HEK293 (cell line): ENCODE data around the gene LRRK1.

Experiments used
- CTCF ChIA-PET: fragments of 350-600 bp; formaldehyde crosslinking; extraction: SDS; loops from one replicate; lab custom pipeline; 2021; ENCODE audit warnings: antibody characterized with exemption; lab: Yijun Ruan, JAX
- POLR2A ChIA-PET: fragments of 300-600 bp; formaldehyde crosslinking; extraction: SDS; loops from one replicate; lab custom pipeline; 2020; ENCODE audit warnings: antibody characterized with exemption, inconsistent platforms; lab: Yijun Ruan, JAX
- H3K27ac ChIP-seq: fragments of 200-500 bp; sonication (Bioruptor generic); 2 replicates; pipeline ENCODE4 v1.5.1; 2014; ENCODE audit warnings: low read depth, low read length, control low read depth, inconsistent platforms; ENCODE audit errors: extremely low read depth
- H3K36me3 ChIP-seq, 2 experiments: fragments of 200-500 bp in 1 of 2; sonication (Bioruptor generic) in 1 of 2; 1 replicate in 1 of 2; 2 replicates in 1 of 2; pipeline ENCODE4 v1.5.1; 2014 to 2017; ENCODE audit warnings: inconsistent platforms in 2 of 2, low read length in 2 of 2; ENCODE audit not compliant: control insufficient read depth in 2 of 2, insufficient read depth in 1 of 2
- H3K4me1 ChIP-seq: fragments of 200-500 bp; sonication (Bioruptor generic); 2 replicates; pipeline ENCODE4 v1.5.1; 2014; ENCODE audit warnings: mild to moderate bottlenecking, low read length, inconsistent platforms; ENCODE audit not compliant: control insufficient read depth, insufficient read depth
- H3K4me3 ChIP-seq: 2 replicates; pipeline ENCODE4 v1.5.1; 2011; ENCODE audit warnings: low read depth, mild to moderate bottlenecking, control low read depth, low read length, moderate library complexity
- H3K9me3 ChIP-seq: fragments of 200-500 bp; sonication (Bioruptor generic); 2 replicates; pipeline ENCODE4 v1.5.1; 2014; ENCODE audit warnings: low read depth, low read length, inconsistent platforms; ENCODE audit not compliant: control insufficient read depth, insufficient read depth
- KLF17 ChIP-seq: fragments of 450-650 bp; formaldehyde crosslinking; IDR thresholded peaks from 2 replicates; pipeline ENCODE4 v1.5.1; 2016; ENCODE audit warnings: missing biosample characterization, missing genetic modification characterization
- TRIM28 ChIP-seq: IDR thresholded peaks from 2 replicates; pipeline ENCODE4 v1.6.1; 2011; ENCODE audit warnings: low read length, control low read depth, borderline replicate concordance
- TSHZ1 ChIP-seq: fragments of 450-650 bp; formaldehyde crosslinking; IDR thresholded peaks from 2 replicates; pipeline ENCODE4 v1.5.1; 2016; ENCODE audit warnings: missing biosample characterization, missing genetic modification characterization, borderline replicate concordance
- ZNF112 ChIP-seq: fragments of 450-650 bp; formaldehyde crosslinking; IDR thresholded peaks from 2 replicates; pipeline ENCODE4 v1.5.0; 2017; ENCODE audit warnings: missing biosample characterization, missing genetic modification characterization
- ZNF202 ChIP-seq: fragments of 450-650 bp; formaldehyde crosslinking; IDR thresholded peaks from 2 replicates; pipeline ENCODE4 v1.5.1; 2016; ENCODE audit warnings: missing biosample characterization, missing genetic modification characterization, borderline replicate concordance
- ZNF211 ChIP-seq: fragments of 450-650 bp; formaldehyde crosslinking; IDR thresholded peaks from 2 replicates; pipeline ENCODE4 v1.5.1; 2016; ENCODE audit warnings: low read depth, missing biosample characterization, missing genetic modification characterization
- ZNF214 ChIP-seq: fragments of 450-650 bp; formaldehyde crosslinking; IDR thresholded peaks from 2 replicates; pipeline ENCODE4 v1.5.1; 2017; ENCODE audit warnings: missing biosample characterization, mild to moderate bottlenecking, missing genetic modification characterization, borderline replicate concordance
- ZNF544 ChIP-seq: fragments of 450-650 bp; formaldehyde crosslinking; IDR thresholded peaks from 2 replicates; pipeline ENCODE4 v1.5.0; 2017; ENCODE audit warnings: missing biosample characterization, missing genetic modification characterization
- ZNF580 ChIP-seq: fragments of 450-650 bp; formaldehyde crosslinking; IDR thresholded peaks from 2 replicates; pipeline ENCODE4 v1.5.1; 2016; ENCODE audit warnings: missing biosample characterization, missing genetic modification characterization
- ZNF792 ChIP-seq: fragments of 450-650 bp; formaldehyde crosslinking; IDR thresholded peaks from 2 replicates; pipeline ENCODE4 v1.5.1; 2016; ENCODE audit warnings: missing biosample characterization, missing genetic modification characterization
- ZNF830 ChIP-seq: fragments of 450-650 bp; IDR thresholded peaks from 2 replicates; pipeline ENCODE4 v1.5.0; 2018; ENCODE audit warnings: missing biosample characterization, missing genetic modification characterization, low read depth, mild to moderate bottlenecking, moderate library complexity
- TF ChIP-seq, protein P1 (sequence below): fragments of 450-650 bp; formaldehyde crosslinking; IDR thresholded peaks from 2 replicates; pipeline ENCODE4 v1.5.1; 2016; ENCODE audit warnings: missing biosample characterization, missing genetic modification characterization
- TF ChIP-seq, protein P2 (sequence below): fragments of 450-650 bp; formaldehyde crosslinking; IDR thresholded peaks from 2 replicates; pipeline ENCODE4 v1.5.1; 2016; ENCODE audit warnings: missing biosample characterization, missing genetic modification characterization

The LRRK1 gene

DNA sequence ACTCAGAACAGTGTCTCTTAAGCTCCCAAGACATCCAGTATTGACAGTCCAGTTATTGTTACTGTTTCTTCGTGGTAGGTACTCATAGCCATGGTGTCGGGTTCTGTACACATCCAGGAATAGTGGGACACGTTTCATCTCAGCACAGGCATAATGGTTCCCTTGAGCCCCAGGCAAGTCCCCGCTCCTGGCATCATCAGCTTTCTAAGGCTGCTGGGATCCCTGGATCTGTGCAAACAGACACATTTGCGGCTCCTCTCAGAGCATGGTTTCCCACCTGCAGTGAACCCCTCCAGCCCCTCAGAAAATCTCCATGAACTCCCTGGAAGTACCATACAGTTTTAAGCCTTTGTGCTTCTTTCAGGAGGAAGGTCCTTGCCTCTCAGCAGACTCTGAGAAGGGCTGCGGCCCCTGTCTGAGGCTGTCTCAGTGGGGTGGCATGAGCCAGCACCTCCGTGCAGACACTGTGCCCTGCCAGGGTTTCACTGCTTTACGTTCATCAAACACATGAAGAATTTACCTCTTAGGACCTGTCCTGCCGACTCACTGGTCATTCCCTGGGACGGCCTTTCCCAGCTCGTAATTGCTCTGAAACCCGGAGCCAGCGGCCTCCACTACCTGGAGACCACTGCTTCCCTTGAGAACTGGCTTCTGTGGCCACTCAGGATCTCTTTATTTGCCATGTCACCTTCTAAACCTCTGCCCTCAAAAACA is 124.9 kb downstream of the LRRK1 start:
- Histone ChIP-seq H3K27ac (no peak overlapping the region), H3K9me3 (no peaks in the 10 kb centered on the region), H3K36me3 (no peaks in the 10 kb centered on the region; a peak in 1 of 3 replicates), H3K4me1 (no peaks in the 10 kb centered on the region), H3K4me3 (no peak overlapping the region)
- POLR2A ChIA-PET: no interaction called here
- TF ChIP-seq TSHZ1 (tag by site-specific recombination) (no peak), ZNF544 (no peak), ZNF214 (tag by site-specific recombination) (no peak), ZNF112 (tag by site-specific recombination) (no peak), ZNF202 (tag by site-specific recombination) (no peak), ZNF792 (no peak)
- TF ChIP-seq, protein P1, sequence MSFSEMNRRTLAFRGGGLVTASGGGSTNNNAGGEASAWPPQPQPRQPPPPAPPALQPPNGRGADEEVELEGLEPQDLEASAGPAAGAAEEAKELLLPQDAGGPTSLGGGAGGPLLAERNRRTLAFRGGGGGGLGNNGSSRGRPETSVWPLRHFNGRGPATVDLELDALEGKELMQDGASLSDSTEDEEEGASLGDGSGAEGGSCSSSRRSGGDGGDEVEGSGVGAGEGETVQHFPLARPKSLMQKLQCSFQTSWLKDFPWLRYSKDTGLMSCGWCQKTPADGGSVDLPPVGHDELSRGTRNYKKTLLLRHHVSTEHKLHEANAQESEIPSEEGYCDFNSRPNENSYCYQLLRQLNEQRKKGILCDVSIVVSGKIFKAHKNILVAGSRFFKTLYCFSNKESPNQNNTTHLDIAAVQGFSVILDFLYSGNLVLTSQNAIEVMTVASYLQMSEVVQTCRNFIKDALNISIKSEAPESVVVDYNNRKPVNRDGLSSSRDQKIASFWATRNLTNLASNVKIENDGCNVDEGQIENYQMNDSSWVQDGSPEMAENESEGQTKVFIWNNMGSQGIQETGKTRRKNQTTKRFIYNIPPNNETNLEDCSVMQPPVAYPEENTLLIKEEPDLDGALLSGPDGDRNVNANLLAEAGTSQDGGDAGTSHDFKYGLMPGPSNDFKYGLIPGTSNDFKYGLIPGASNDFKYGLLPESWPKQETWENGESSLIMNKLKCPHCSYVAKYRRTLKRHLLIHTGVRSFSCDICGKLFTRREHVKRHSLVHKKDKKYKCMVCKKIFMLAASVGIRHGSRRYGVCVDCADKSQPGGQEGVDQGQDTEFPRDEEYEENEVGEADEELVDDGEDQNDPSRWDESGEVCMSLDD (tag by site-specific recombination): no peak
- CTCF ChIA-PET: no interaction called here

- no peak for TF ChIP-seq TRIM28
- no peak for TF ChIP-seq KLF17 (tag by site-specific recombination)
- TF ChIP-seq, protein P2, sequence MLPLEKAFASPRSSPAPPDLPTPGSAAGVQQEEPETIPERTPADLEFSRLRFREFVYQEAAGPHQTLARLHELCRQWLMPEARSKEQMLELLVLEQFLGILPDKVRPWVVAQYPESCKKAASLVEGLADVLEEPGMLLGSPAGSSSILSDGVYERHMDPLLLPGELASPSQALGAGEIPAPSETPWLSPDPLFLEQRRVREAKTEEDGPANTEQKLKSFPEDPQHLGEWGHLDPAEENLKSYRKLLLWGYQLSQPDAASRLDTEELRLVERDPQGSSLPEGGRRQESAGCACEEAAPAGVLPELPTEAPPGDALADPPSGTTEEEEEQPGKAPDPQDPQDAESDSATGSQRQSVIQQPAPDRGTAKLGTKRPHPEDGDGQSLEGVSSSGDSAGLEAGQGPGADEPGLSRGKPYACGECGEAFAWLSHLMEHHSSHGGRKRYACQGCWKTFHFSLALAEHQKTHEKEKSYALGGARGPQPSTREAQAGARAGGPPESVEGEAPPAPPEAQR (tag by site-specific recombination): no peak
- TF ChIP-seq ZNF211 (tag by site-specific recombination): no peak
- no peak for TF ChIP-seq ZNF830 (tag by site-specific recombination)
- no peak for TF ChIP-seq ZNF544
- TF ChIP-seq ZNF580 (tag by site-specific recombination): no peak
- Histone ChIP-seq H3K9me3 (no peaks in the 10 kb centered on the region), H3K36me3 (no peaks in the 10 kb centered on the region; a peak in 1 of 3 replicates), H3K4me3 (no peak overlapping the region), H3K4me1 (no peaks in the 10 kb centered on the region), H3K27ac (no peak overlapping the region)
- POLR2A ChIA-PET: no interaction called here
- CTCF ChIA-PET: no interaction called here
Measured at GRCh38 chr15:101044625-101045235, 125.6 kb downstream of the LRRK1 start.
